Skeletal muscle tissue (tissue), 4 donors: ENCODE data around the gene PPP6R2. TPM values are rescaled to one million over a fixed set of nuclear protein-coding genes. Genes with fewer than 3 reads are reported as not detected.

Source experiments
- H3K27ac ChIP-seq: one replicate; pipeline ENCODE4 v1.7.0; 2013; ENCODE audit warnings: mild to moderate bottlenecking, low read depth, low read length, inconsistent platforms
- H3K27me3 ChIP-seq, 3 donors: one replicate each; pipeline ENCODE4 v1.7.0; 2013; ENCODE audit warnings: low read length in 3 of 3; ENCODE audit not compliant: control insufficient read depth in 3 of 3, insufficient read depth in 3 of 3
- H3K36me3 ChIP-seq, 3 donors: one replicate each; pipeline ENCODE4 v1.7.0; 2013; ENCODE audit warnings: low read length in 3 of 3; ENCODE audit not compliant: control insufficient read depth in 3 of 3, insufficient read depth in 3 of 3
- H3K4me1 ChIP-seq, 3 donors: one replicate each; pipeline ENCODE4 v1.7.0; 2013; ENCODE audit warnings: low read length in 3 of 3, mild to moderate bottlenecking in 3 of 3; ENCODE audit not compliant: control insufficient read depth in 3 of 3, insufficient read depth in 3 of 3
- H3K4me3 ChIP-seq, 3 donors: one replicate each; pipeline ENCODE4 v1.7.0; 2013; ENCODE audit warnings: low read length in 3 of 3
- H3K9ac ChIP-seq, 3 donors: one replicate each; pipeline ENCODE4 v1.7.0; 2013; ENCODE audit warnings: low read length in 3 of 3, mild to moderate bottlenecking in 3 of 3, moderate library complexity in 2 of 3, low read depth in 1 of 3
- H3K9me3 ChIP-seq, 3 donors: one replicate each; pipeline ENCODE4 v1.7.0; 2013; ENCODE audit warnings: low read length in 3 of 3; ENCODE audit not compliant: control insufficient read depth in 3 of 3
- total RNA-seq: library from RNA; depleted of rRNA; stranded (reverse); fragments of >200 nt; gene quantifications from one replicate; pipeline ENCODE4 v1.2.3, GENCODE V29; 2014
- donor health status: Osteomylitis.

PPP6R2 gene
- total RNA-seq, 1 donor from 2014 or later, result 28.2 TPM

GRCh38 chr22:50473088-50473487 lies 130.0 kb downstream of the PPP6R2 start:
- Histone ChIP-seq H3K4me3 (peak overlapping the region; percentile 76 to 80 (median 78)), H3K9me3 (no peaks in the 10 kb centered on the region), H3K27ac (no peak overlapping the region), H3K4me1 (peaks cover 43 to 59% (median 59%) of the 10 kb centered on the region in 3 donors), H3K36me3 (no peaks in the 10 kb centered on the region), H3K9ac (peak overlapping the region in 1 of 3 donors; percentile 85), H3K27me3 (no peaks in the 10 kb centered on the region)

- Histone ChIP-seq H3K27ac (peak overlapping the region; percentile 12), H3K9me3 (no peaks in the 10 kb centered on the region), H3K27me3 (peaks cover 0 to 7% (median 0%) of the 10 kb centered on the region in 3 donors), H3K9ac (peak overlapping the region; percentile 73 to 85 (median 81)), H3K36me3 (no peaks in the 10 kb centered on the region), H3K4me1 (peaks cover 43 to 54% (median 52%) of the 10 kb centered on the region in 3 donors), H3K4me3 (peak overlapping the region; percentile 76 to 80 (median 78))
Measured at GRCh38 chr22:50473855-50474671, 130.9 kb downstream of the PPP6R2 start.

- Histone ChIP-seq H3K27ac (peak within 1 kb of the TSS; percentile 58), H3K4me1 (peaks cover 43 to 48% (median 46%) of the 10 kb centered on the region in 3 donors)
Measured at GRCh38 chr22:50474710-50475651, 131.9 kb downstream of the PPP6R2 start, which contains the start of gene SBF1. Gene SBF1, minus strand, starts transcription at chr22:50475035. Its CDS starts 195 bp downstream, at chr22:50474840.

GRCh38 chr22:50475652-50476002 lies 132.5 kb downstream of the PPP6R2 start:
- Histone ChIP-seq H3K4me3 (peak overlapping the region; percentile 62 to 78 (median 78)), H3K9ac (peak overlapping the region; percentile 65 to 79 (median 73)), H3K9me3 (no peaks in the 10 kb centered on the region), H3K27me3 (peaks cover 10 to 14% (median 10%) of the 10 kb centered on the region in 3 donors), H3K27ac (no peak overlapping the region), H3K36me3 (no peaks in the 10 kb centered on the region), H3K4me1 (peaks cover 37 to 41% (median 40%) of the 10 kb centered on the region in 3 donors)

More at GRCh38 chr22:50474710-50475651, 131.9 kb downstream of the PPP6R2 start, which contains the start of gene SBF1:
- Histone ChIP-seq H3K9ac (peak within 1 kb of the TSS; percentile 73 to 85 (median 81)), H3K36me3 (no peaks in the 10 kb centered on the region), H3K4me3 (peak within 1 kb of the TSS; percentile 78 to 80 (median 78)), H3K27me3 (peaks cover 4 to 7% (median 6%) of the 10 kb centered on the region in 3 donors), H3K9me3 (no peaks in the 10 kb centered on the region)

GRCh38 chr22:50476868-50477267 lies 133.7 kb downstream of the PPP6R2 start:
- no peaks in the 10 kb centered on the region for H3K36me3 ChIP-seq

GRCh38 chr22:50477923-50478322 lies 134.8 kb downstream of the PPP6R2 start:
- Histone ChIP-seq H3K27me3 (peaks cover 23 to 36% (median 32%) of the 10 kb centered on the region in 3 donors), H3K4me3 (no peak overlapping the region), H3K4me1 (peaks cover 17 to 18% (median 18%) of the 10 kb centered on the region in 3 donors), H3K9me3 (no peaks in the 10 kb centered on the region), H3K36me3 (no peaks in the 10 kb centered on the region), H3K27ac (no peak overlapping the region), H3K9ac (no peak overlapping the region)

More at GRCh38 chr22:50476868-50477267, 133.7 kb downstream of the PPP6R2 start:
- Histone ChIP-seq H3K9me3 (no peaks in the 10 kb centered on the region), H3K27ac (no peak overlapping the region), H3K4me1 (peaks cover 26 to 29% (median 28%) of the 10 kb centered on the region in 3 donors), H3K9ac (peak overlapping the region in 1 of 3 donors; percentile 3), H3K4me3 (no peak overlapping the region), H3K27me3 (peaks cover 15 to 26% (median 21%) of the 10 kb centered on the region in 3 donors)

- peaks cover 4 to 6% (median 6%) of the 10 kb centered on the region in 3 donors for H3K4me1 ChIP-seq
- no peaks in the 10 kb centered on the region for H3K9me3 ChIP-seq
- no peak overlapping the region for H3K4me3 ChIP-seq
- H3K36me3 ChIP-seq, result no peaks in the 10 kb centered on the region
- no peak overlapping the region for H3K27ac ChIP-seq
- H3K9ac ChIP-seq, result no peak overlapping the region
- H3K27me3 ChIP-seq, result peaks cover 36 to 49% (median 45%) of the 10 kb centered on the region in 3 donors
Measured at GRCh38 chr22:50479721-50480120, 136.6 kb downstream of the PPP6R2 start.

GRCh38 chr22:50481045-50481439 lies 137.9 kb downstream of the PPP6R2 start:
- Histone ChIP-seq H3K4me1 (no peaks in the 10 kb centered on the region), H3K27ac (no peak overlapping the region), H3K9me3 (no peaks in the 10 kb centered on the region), H3K36me3 (no peaks in the 10 kb centered on the region), H3K4me3 (no peak overlapping the region), H3K9ac (no peak overlapping the region), H3K27me3 (peaks cover 42 to 56% (median 55%) of the 10 kb centered on the region in 3 donors)

- Histone ChIP-seq H3K36me3 (no peaks in the 10 kb centered on the region), H3K4me3 (no peak within 1 kb of the TSS), H3K4me1 (no peaks in the 10 kb centered on the region), H3K9me3 (no peaks in the 10 kb centered on the region), H3K27me3 (peaks cover 42 to 58% (median 56%) of the 10 kb centered on the region in 3 donors), H3K27ac (no peak within 1 kb of the TSS), H3K9ac (no peak within 1 kb of the TSS)
Measured at GRCh38 chr22:50481440-50482106, 138.4 kb downstream of the PPP6R2 start, which contains the start of gene ADM2. Gene ADM2, plus strand, starts transcription at chr22:50481543. Its CDS starts 305 bp downstream, at chr22:50481848.
